GM21528 (cell line): ENCODE data around the gene IL1RAPL1.

Experiments
- ATAC-seq: cut with Tn5 transposase; IDR thresholded peaks from one replicate; pipeline ENCODE4 v1.9.1; 2021; ENCODE audit warnings: mild to moderate bottlenecking, moderate library complexity; ENCODE audit not compliant: unreplicated experiment, low FRiP score

Gene IL1RAPL1

GRCh38 chrX:29687687-29688086, 1100.4 kb downstream of the IL1RAPL1 start:
- ATAC-seq = no peak

GRCh38 chrX:29690061-29690460, 1102.8 kb downstream of the IL1RAPL1 start:
- no peak for ATAC-seq

GRCh38 chrX:29691044-29691443, 1103.8 kb downstream of the IL1RAPL1 start:
- ATAC-seq = no peak

GRCh38 chrX:29693912-29694311, 1106.7 kb downstream of the IL1RAPL1 start:
- ATAC-seq = no peak

GRCh38 chrX:29699239-29699638, 1112.0 kb downstream of the IL1RAPL1 start:
- no peak for ATAC-seq

- ATAC-seq = no peak
These were observed 1119.8 kb downstream of the IL1RAPL1 start for GRCh38 chrX:29707088-29707487.

GRCh38 chrX:29721152-29721551, 1133.9 kb downstream of the IL1RAPL1 start:
- ATAC-seq = no peak

- no peak for ATAC-seq
These were observed 1137.1 kb downstream of the IL1RAPL1 start for GRCh38 chrX:29724316-29724715.

- no peak for ATAC-seq
These were observed 1139.6 kb downstream of the IL1RAPL1 start for GRCh38 chrX:29726811-29727210.

GRCh38 chrX:29728639-29729038, 1141.4 kb downstream of the IL1RAPL1 start:
- no peak for ATAC-seq

GRCh38 chrX:29744966-29745365, 1157.7 kb downstream of the IL1RAPL1 start:
- ATAC-seq = no peak

- no peak for ATAC-seq
These were observed 1159.1 kb downstream of the IL1RAPL1 start for GRCh38 chrX:29746326-29746725.

GRCh38 chrX:29762006-29762405, 1174.8 kb downstream of the IL1RAPL1 start:
- no peak for ATAC-seq

GRCh38 chrX:29775890-29776289, 1188.6 kb downstream of the IL1RAPL1 start:
- ATAC-seq = no peak

- no peak for ATAC-seq
These were observed 1200.4 kb downstream of the IL1RAPL1 start for GRCh38 chrX:29787656-29788055.

- ATAC-seq = no peak
These were observed 1201.9 kb downstream of the IL1RAPL1 start for GRCh38 chrX:29788991-29789699.

GRCh38 chrX:29792335-29792734, 1205.1 kb downstream of the IL1RAPL1 start:
- no peak for ATAC-seq

- no peak for ATAC-seq
These were observed 1209.9 kb downstream of the IL1RAPL1 start for GRCh38 chrX:29797156-29797555.

GRCh38 chrX:29798469-29798868, 1211.2 kb downstream of the IL1RAPL1 start:
- ATAC-seq = no peak

- no peak for ATAC-seq
These were observed 1225.9 kb downstream of the IL1RAPL1 start for GRCh38 chrX:29813174-29813573.

- ATAC-seq = no peak
These were observed 1237.1 kb downstream of the IL1RAPL1 start for GRCh38 chrX:29824176-29824906.

- ATAC-seq = no peak
These were observed 1239.5 kb downstream of the IL1RAPL1 start for GRCh38 chrX:29826742-29827141.
